Smooth muscle cell (in vitro differentiated cells): ENCODE measurements around the gene EPB41L4B. TPM values are rescaled to one million over a fixed set of nuclear protein-coding genes. Genes with fewer than 3 reads are reported as not detected.
"Not testable (repeated sequence)": the region's sequence is repeated elsewhere in the genome, so short reads cannot be mapped to it uniquely, and the experiment has no call there.

Experiments
- DNase-seq: peaks from one replicate; lab custom pipeline; 2025; ENCODE audit not compliant: unreplicated experiment; lab: John Stamatoyannopoulos, UW
- H2AFZ ChIP-seq: fragments of 200-600 bp; sonication (generic); 2 replicates; pipeline ENCODE4 v1.6.0; 2016; ENCODE audit warnings: antibody characterized with exemption, low read depth, mild to moderate bottlenecking
- H3F3A ChIP-seq: fragments of 200-600 bp; sonication (generic); 2 replicates; pipeline ENCODE4 v1.6.0; 2017; ENCODE audit warnings: antibody characterized with exemption, low read depth
- H3K27ac ChIP-seq: fragments of 200-600 bp; sonication (generic); 2 replicates; pipeline ENCODE4 v1.5.1; 2016; ENCODE audit warnings: low read depth, mild to moderate bottlenecking
- H3K27me3 ChIP-seq: fragments of 200-600 bp; sonication (generic); 2 replicates; pipeline ENCODE4 v1.6.1; 2016; ENCODE audit warnings: low read depth, mild to moderate bottlenecking
- H3K36me3 ChIP-seq: fragments of 200-600 bp; sonication (generic); 2 replicates; pipeline ENCODE4 v1.5.1; 2016; ENCODE audit warnings: low read depth
- H3K4me1 ChIP-seq: fragments of 200-600 bp; sonication (generic); 2 replicates; pipeline ENCODE4 v1.5.1; 2016; ENCODE audit warnings: low read depth
- H3K4me2 ChIP-seq: fragments of 200-600 bp; sonication (generic); 2 replicates; pipeline ENCODE4 v1.6.0; 2016; ENCODE audit warnings: mild to moderate bottlenecking
- H3K4me3 ChIP-seq: fragments of 200-600 bp; sonication (generic); 2 replicates; pipeline ENCODE4 v1.5.1; 2016; ENCODE audit warnings: mild to moderate bottlenecking
- H3K79me2 ChIP-seq: fragments of 200-600 bp; sonication (generic); 2 replicates; pipeline ENCODE4 v1.6.0; 2016; ENCODE audit warnings: low read depth, mild to moderate bottlenecking
- H3K9ac ChIP-seq: fragments of 200-600 bp; sonication (generic); 2 replicates; pipeline ENCODE4 v1.6.0; 2016; ENCODE audit warnings: low read depth
- H3K9me3 ChIP-seq: fragments of 200-600 bp; sonication (generic); replicated peaks from 2 replicates; pipeline ENCODE4 v1.5.1; 2016; ENCODE audit warnings: low read depth
- H4K20me1 ChIP-seq: fragments of 200-600 bp; sonication (generic); 2 replicates; pipeline ENCODE4 v1.6.0; 2016; ENCODE audit warnings: low read depth
- CTCF ChIP-seq: fragments of 200-600 bp; sonication (generic); IDR thresholded peaks from 2 replicates; pipeline ENCODE4 v1.5.1; 2017; ENCODE audit warnings: borderline replicate concordance, mild to moderate bottlenecking, antibody characterized with exemption; ENCODE audit not compliant: insufficient read depth, poor library complexity, severe bottlenecking
- WGBS: methylation state at CpG from one replicate; pipeline ENCODE4 v1.1.7; 2016; ENCODE audit warnings: low lambda C conversion rate; 5-methylcytosine and 5-hydroxymethylcytosine counted together
- polyA plus RNA-seq: library from polyadenylated mRNA; unstranded; fragments of >200 nt; fragmentation: Nextera tagmentation; extraction: Ambion mirVana; gene quantifications from 2 replicates; pipeline ENCODE4 v1.2.1, GENCODE V29; 2016
- total RNA-seq: library from RNA; depleted of rRNA; stranded (reverse); fragments of >200 nt; gene quantifications from 2 replicates; pipeline ENCODE4 v1.2.3, GENCODE V29; 2014

Gene EPB41L4B
- total and polyA plus RNA-seq, 2 experiments from 2014 or later: 0.74 to 2.5 TPM

GRCh38 chr9:109132567-109133021, 188.3 kb downstream of the EPB41L4B start:
- no peak for DNase-seq
- Histone ChIP-seq H3K4me1 (no peaks in the 10 kb centered on the region), H3K27ac (no peak overlapping the region), H3K27me3 (no peaks in the 10 kb centered on the region), H2AFZ (no peak overlapping the region), H4K20me1 (no peaks in the 10 kb centered on the region), H3K9me3 (no peaks in the 10 kb centered on the region), H3K4me3 (no peak overlapping the region), H3K79me2 (no peaks in the 10 kb centered on the region), H3K4me2 (no peak overlapping the region), H3K9ac (no peak overlapping the region), H3F3A (no peaks in the 10 kb centered on the region), H3K36me3 (no peaks in the 10 kb centered on the region)
- WGBS: 54% methylated on average over 2 of the region's 2 CpGs
- TF ChIP-seq CTCF: no peak

- Histone ChIP-seq H2AFZ (no peak overlapping the region), H3K9ac (no peak overlapping the region), H3K36me3 (no peaks in the 10 kb centered on the region), H3K4me1 (no peaks in the 10 kb centered on the region), H3F3A (no peaks in the 10 kb centered on the region), H4K20me1 (no peaks in the 10 kb centered on the region), H3K4me3 (no peak overlapping the region), H3K4me2 (no peak overlapping the region), H3K27ac (no peak overlapping the region), H3K79me2 (no peaks in the 10 kb centered on the region), H3K27me3 (no peaks in the 10 kb centered on the region), H3K9me3 (no peaks in the 10 kb centered on the region)
- WGBS: 82% methylated on average over 6 of the region's 6 CpGs
- DNase-seq: no peak
- TF ChIP-seq CTCF: no peak
Measured at GRCh38 chr9:109129470-109130197, 191.2 kb downstream of the EPB41L4B start.

GRCh38 chr9:109126671-109127070, 194.2 kb downstream of the EPB41L4B start:
- DNase-seq, H3K27me3 ChIP-seq, H3K4me2 ChIP-seq, H3K4me3 ChIP-seq, H3K4me1 ChIP-seq, H3F3A ChIP-seq, H2AFZ ChIP-seq, H4K20me1 ChIP-seq, H3K9me3 ChIP-seq, H3K27ac ChIP-seq, H3K36me3 ChIP-seq, H3K9ac ChIP-seq, H3K79me2 ChIP-seq: not testable (repeated sequence)
- 79% methylated on average over 4 of the region's 4 CpGs for WGBS

- no peaks in the 10 kb centered on the region for H3K9me3 ChIP-seq
- DNase-seq: no peak
- no peak overlapping the region for H3K4me2 ChIP-seq
- H3K4me1 ChIP-seq: peaks cover 7% of the 10 kb centered on the region
- H3K9ac ChIP-seq: no peak overlapping the region
- no peak overlapping the region for H2AFZ ChIP-seq
- H3K27me3 ChIP-seq: no peaks in the 10 kb centered on the region
- TF ChIP-seq CTCF: no peak
- H3K4me3 ChIP-seq: no peak overlapping the region
- no peaks in the 10 kb centered on the region for H3F3A ChIP-seq
- H3K79me2 ChIP-seq: no peaks in the 10 kb centered on the region
- WGBS: 87% methylated on average over 2 of the region's 2 CpGs
- H3K36me3 ChIP-seq: no peaks in the 10 kb centered on the region
- H4K20me1 ChIP-seq: peaks cover 2% of the 10 kb centered on the region
- no peak overlapping the region for H3K27ac ChIP-seq
Measured at GRCh38 chr9:109124121-109124520, 196.7 kb downstream of the EPB41L4B start.
